Nephron (organoid): ENCODE measurements around the gene CACNB3.
A peak's percentile ranks its signal among the peaks of the same experiment; 100 is the strongest.
"Not testable (repeated sequence)": the region's sequence is repeated elsewhere in the genome, so short reads cannot be mapped to it uniquely, and the experiment has no call there.

Experiments used
- H3K27ac Mint-ChIP-seq, 3 experiments: 2 replicates each; pipeline ENCODE4 v1.8.0; 2020; ENCODE audit warnings: mixed read lengths in 3 of 3, mild to moderate bottlenecking in 2 of 3, moderate library complexity in 1 of 3
- H3K27me3 Mint-ChIP-seq: 2 replicates; pipeline ENCODE4 v1.8.0; 2021; ENCODE audit warnings: low read depth, mild to moderate bottlenecking, moderate library complexity, mixed read lengths
- H3K36me3 Mint-ChIP-seq: 2 replicates; pipeline ENCODE4 v1.8.0; 2020; ENCODE audit warnings: low read depth, mixed read lengths
- H3K4me1 Mint-ChIP-seq: 2 replicates; pipeline ENCODE4 v1.8.0; 2020; ENCODE audit warnings: mixed read lengths
- H3K4me3 Mint-ChIP-seq, 3 experiments: 2 replicates each; pipeline ENCODE4 v1.8.0; 2020; ENCODE audit warnings: mild to moderate bottlenecking in 3 of 3, mixed read lengths in 3 of 3, moderate library complexity in 2 of 3
- H3K9me3 Mint-ChIP-seq: 2 replicates; pipeline ENCODE4 v1.8.0; 2020; ENCODE audit warnings: mixed read lengths
- CTCF ChIP-seq, 3 experiments: fragments of 200-600 bp; sonication (generic); IDR thresholded peaks; one replicate each; pipeline ENCODE4 v1.5.0; 2021; ENCODE audit warnings: antibody characterized with exemption in 3 of 3; ENCODE audit not compliant: unreplicated experiment in 3 of 3

CACNB3 gene

DNA sequence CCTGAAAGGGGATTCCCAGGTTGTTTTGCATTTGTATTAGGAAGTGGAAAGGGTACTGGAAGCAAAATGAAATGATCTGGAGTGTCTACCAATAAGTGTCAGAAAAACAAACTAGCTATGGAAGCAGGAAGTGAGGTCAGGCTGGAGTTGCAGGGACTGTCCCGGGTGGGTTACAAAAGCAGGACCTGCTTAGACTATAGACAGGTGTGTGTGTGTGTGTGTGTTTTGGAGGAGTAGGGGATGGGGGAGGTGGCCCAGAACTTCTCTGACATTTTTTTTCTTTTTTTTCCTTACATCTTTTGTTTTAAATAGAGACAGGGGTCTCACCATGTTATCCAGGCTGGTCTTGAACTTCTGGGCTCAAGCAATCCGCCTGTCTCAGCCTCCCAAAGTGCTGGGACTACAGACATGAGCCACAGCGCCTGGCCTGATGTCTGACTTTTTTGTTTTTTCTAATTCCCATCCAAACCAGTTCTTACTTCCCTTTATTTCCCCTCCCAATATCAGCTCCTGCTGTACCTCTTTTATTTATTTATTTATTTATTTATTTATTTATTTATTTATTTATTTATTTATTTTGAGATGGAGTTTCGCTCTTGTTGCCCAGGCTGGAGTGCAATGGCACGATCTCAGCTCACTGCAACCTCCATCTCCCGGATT is 47.9 kb downstream of the CACNB3 start:
- peaks cover 8% of the 10 kb centered on the region for H3K36me3 Mint-ChIP-seq
- peaks cover 48% of the 10 kb centered on the region for H3K4me1 Mint-ChIP-seq
- H3K4me3 Mint-ChIP-seq: peak overlapping the region; percentile 90 to 93 (median 92)
- no peaks in the 10 kb centered on the region for H3K9me3 Mint-ChIP-seq
- peak overlapping the region; percentile 50 to 80 (median 55) for H3K27ac Mint-ChIP-seq
- TF ChIP-seq CTCF (IDR thresholded peaks at IDR 0.05; ENCODE audit: unreplicated experiment in 3 of 3): no peak
- H3K27me3 Mint-ChIP-seq: peaks cover 34% of the 10 kb centered on the region

- peaks cover 24% of the 10 kb centered on the region for H3K27me3 Mint-ChIP-seq
- H3K4me3 Mint-ChIP-seq: peak overlapping the region in 1 of 3 experiments; percentile 44
- no peaks in the 10 kb centered on the region for H3K36me3 Mint-ChIP-seq
- TF ChIP-seq CTCF (IDR thresholded peaks at IDR 0.05; ENCODE audit: unreplicated experiment in 3 of 3): no peak
- peak overlapping the region in 2 of 3 experiments; percentile 3 to 14 for H3K27ac Mint-ChIP-seq
- H3K9me3 Mint-ChIP-seq: no peaks in the 10 kb centered on the region
- peaks cover 44% of the 10 kb centered on the region for H3K4me1 Mint-ChIP-seq
Observed at GRCh38 chr12:48868451-48868850, 50.2 kb downstream of the CACNB3 start.

DNA sequence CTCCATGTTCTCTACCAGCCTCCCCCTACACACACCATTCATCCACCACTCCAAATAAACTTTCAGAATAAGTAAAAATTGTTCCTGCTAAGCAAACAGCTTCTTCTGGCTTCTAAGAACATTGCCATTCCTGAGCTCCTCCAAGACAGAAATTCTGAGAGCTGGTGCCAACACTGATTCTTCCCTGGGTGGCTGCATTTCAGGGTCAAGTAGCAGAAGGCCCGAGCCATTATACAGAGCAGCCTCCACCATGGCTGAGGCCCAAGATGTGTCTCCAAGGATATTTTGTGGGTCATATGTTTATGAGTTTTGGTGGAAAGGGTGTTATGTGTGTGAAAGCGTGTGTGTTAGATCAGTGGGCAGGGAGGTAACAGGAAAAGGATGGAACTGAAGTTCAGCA is 50.9 kb downstream of the CACNB3 start:
- Mint-ChIP-seq H3K4me3 (peak overlapping the region in 1 of 3 experiments; percentile 21), H3K27me3 (peaks cover 19% of the 10 kb centered on the region), H3K9me3 (no peaks in the 10 kb centered on the region), H3K36me3 (no peaks in the 10 kb centered on the region), H3K27ac (peak overlapping the region in 2 of 3 experiments; percentile 6 to 10), H3K4me1 (peaks cover 38% of the 10 kb centered on the region)
- no peak for TF ChIP-seq CTCF (IDR thresholded peaks at IDR 0.05; ENCODE audit: unreplicated experiment in 3 of 3)

- H3K4me3 Mint-ChIP-seq: no peak overlapping the region
- no peaks in the 10 kb centered on the region for H3K9me3 Mint-ChIP-seq
- H3K36me3 Mint-ChIP-seq: no peaks in the 10 kb centered on the region
- TF ChIP-seq CTCF (IDR thresholded peaks at IDR 0.05; ENCODE audit: unreplicated experiment in 3 of 3): no peak
- peaks cover 31% of the 10 kb centered on the region for H3K4me1 Mint-ChIP-seq
- H3K27ac Mint-ChIP-seq: peak overlapping the region in 2 of 3 experiments; percentile 47 to 49
- H3K27me3 Mint-ChIP-seq: peaks cover 4% of the 10 kb centered on the region
Observed at GRCh38 chr12:48873096-48873495, 54.8 kb downstream of the CACNB3 start.

GRCh38 chr12:48873534-48873933 is 55.2 kb downstream of the CACNB3 start:
- not testable (repeated sequence) for H3K27me3 Mint-ChIP-seq, H3K4me3 Mint-ChIP-seq, H3K9me3 Mint-ChIP-seq, H3K36me3 Mint-ChIP-seq
- peaks cover 27% of the 10 kb centered on the region for H3K4me1 Mint-ChIP-seq
- H3K27ac Mint-ChIP-seq: peak overlapping the region in 2 of 3 experiments; percentile 47 to 49

GRCh38 chr12:48875944-48876515 is 57.7 kb downstream of the CACNB3 start:
- no peaks in the 10 kb centered on the region for H3K36me3 Mint-ChIP-seq
- H3K27me3 Mint-ChIP-seq: peaks cover 11% of the 10 kb centered on the region
- H3K4me3 Mint-ChIP-seq: no peak overlapping the region
- H3K27ac Mint-ChIP-seq: peak overlapping the region in 2 of 3 experiments; percentile 11 to 51
- peaks cover 20% of the 10 kb centered on the region for H3K4me1 Mint-ChIP-seq
- H3K9me3 Mint-ChIP-seq: no peaks in the 10 kb centered on the region
- TF ChIP-seq CTCF (IDR thresholded peaks at IDR 0.05; ENCODE audit: unreplicated experiment in 3 of 3): no peak
